Rectal smooth muscle tissue (tissue), 1 donor: ENCODE measurements around the gene LASP1.

Experiments used
- H3K27ac ChIP-seq: one replicate; pipeline ENCODE4 v1.7.0; 2013; ENCODE audit warnings: low read depth, low read length, inconsistent platforms
- H3K27me3 ChIP-seq: one replicate; pipeline ENCODE4 v1.7.0; 2013; ENCODE audit warnings: low read length; ENCODE audit not compliant: control insufficient read depth, insufficient read depth
- H3K36me3 ChIP-seq: one replicate; pipeline ENCODE4 v1.7.0; 2013; ENCODE audit warnings: low read length; ENCODE audit not compliant: control insufficient read depth, insufficient read depth
- H3K4me1 ChIP-seq: one replicate; pipeline ENCODE4 v1.7.0; 2013; ENCODE audit warnings: low read length; ENCODE audit not compliant: control insufficient read depth, insufficient read depth
- H3K4me3 ChIP-seq: one replicate; pipeline ENCODE4 v1.7.0; 2013; ENCODE audit warnings: low read length
- H3K9ac ChIP-seq: one replicate; pipeline ENCODE4 v1.7.0; 2013; ENCODE audit warnings: low read length

LASP1 gene

DNA sequence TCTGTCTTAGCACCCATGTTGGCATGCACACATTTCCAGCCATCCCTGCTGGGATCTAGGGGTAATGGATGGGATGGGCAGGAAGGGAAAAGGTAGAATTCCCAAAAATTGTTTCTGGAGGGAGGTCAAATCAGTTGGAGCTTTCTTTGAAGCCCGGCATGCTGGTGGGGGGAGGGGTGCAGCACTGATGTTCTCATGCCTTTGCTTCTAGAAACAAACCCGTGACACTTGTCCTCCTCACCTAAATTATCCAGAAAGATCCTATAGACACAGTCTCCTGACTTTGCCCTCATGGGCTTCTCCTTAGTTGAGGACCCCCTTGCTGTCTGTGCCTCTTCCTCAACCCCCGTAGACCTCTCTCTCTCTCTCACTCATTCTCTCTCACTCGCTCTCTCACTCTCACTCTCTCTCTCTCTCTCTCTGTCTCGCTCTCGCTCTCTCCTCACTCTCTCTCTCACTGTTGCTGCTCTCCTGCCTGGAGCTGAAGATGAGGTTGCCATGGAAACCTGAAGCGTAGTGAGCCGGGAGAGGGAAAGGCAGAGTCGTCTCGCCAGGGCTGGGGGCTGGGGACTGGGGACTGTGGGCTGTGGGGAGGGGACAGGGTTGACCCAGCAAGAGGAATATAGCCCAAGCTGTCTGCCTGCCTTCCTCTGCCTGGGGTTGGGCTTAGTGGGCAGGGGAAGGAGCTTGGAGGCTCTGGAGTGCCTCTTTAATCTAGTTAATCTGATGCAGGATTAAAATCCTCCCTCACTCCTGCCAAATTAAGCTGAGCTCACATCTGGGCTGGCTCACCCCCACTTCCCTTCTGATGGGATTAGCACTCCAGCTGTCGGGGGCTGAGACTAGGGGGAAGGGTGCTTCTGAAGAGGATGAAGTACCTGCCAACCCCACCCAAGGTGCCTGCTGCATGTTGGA lies 16.1 kb downstream of the LASP1 start:
- Histone ChIP-seq H3K27ac (no peak overlapping the region), H3K27me3 (no peaks in the 10 kb centered on the region), H3K36me3 (peaks cover 16% of the 10 kb centered on the region), H3K9ac (no peak overlapping the region), H3K4me3 (no peak overlapping the region), H3K4me1 (peaks cover 28% of the 10 kb centered on the region)

DNA sequence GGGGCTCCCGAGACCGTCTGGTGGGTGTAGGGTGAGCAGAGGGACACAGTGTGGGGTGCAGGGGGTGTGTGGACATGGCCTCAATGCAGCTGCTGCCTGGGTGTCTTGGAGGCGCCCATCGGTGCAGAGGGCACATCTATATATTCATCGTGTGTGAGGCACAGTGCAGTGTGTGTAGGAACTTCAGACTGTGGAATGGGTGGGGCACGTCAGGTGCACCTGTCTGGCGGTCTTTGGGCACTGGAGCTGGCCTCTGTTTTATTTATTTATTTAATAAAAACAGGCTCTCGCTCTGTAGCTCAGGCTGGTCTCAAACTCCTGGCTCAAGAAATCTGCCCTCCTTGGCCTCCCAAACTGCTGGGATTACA lies 16.8 kb downstream of the LASP1 start:
- H3K4me3 ChIP-seq = no peak overlapping the region
- H3K9ac ChIP-seq = no peak overlapping the region
- no peak overlapping the region for H3K27ac ChIP-seq
- H3K27me3 ChIP-seq = no peaks in the 10 kb centered on the region
- peaks cover 22% of the 10 kb centered on the region for H3K4me1 ChIP-seq
- H3K36me3 ChIP-seq = peaks cover 20% of the 10 kb centered on the region

DNA sequence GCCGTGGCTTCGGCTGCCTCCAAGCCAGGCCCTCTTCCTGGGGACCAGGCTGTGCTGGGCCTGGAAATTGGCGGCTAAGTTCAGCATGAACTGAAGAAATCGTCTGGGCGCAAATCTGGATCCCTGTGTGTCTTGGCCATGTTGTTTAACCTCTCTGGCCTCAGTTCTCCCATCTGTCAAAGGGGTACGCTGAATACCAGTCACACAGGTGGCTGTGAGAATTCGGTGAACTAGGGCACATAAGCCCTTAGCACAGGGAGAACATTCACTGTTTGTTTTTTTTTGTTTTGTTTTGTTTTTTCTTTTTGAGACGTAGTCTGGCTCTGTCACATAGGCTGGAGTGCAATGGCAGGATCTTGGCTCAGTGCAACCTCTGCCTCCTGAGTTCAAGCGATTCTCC lies 19.0 kb downstream of the LASP1 start:
- no peaks in the 10 kb centered on the region for H3K27me3 ChIP-seq
- peaks cover 15% of the 10 kb centered on the region for H3K4me1 ChIP-seq
- no peak overlapping the region for H3K4me3 ChIP-seq
- peaks cover 33% of the 10 kb centered on the region for H3K36me3 ChIP-seq
- H3K9ac ChIP-seq = no peak overlapping the region
- H3K27ac ChIP-seq = no peak overlapping the region

DNA sequence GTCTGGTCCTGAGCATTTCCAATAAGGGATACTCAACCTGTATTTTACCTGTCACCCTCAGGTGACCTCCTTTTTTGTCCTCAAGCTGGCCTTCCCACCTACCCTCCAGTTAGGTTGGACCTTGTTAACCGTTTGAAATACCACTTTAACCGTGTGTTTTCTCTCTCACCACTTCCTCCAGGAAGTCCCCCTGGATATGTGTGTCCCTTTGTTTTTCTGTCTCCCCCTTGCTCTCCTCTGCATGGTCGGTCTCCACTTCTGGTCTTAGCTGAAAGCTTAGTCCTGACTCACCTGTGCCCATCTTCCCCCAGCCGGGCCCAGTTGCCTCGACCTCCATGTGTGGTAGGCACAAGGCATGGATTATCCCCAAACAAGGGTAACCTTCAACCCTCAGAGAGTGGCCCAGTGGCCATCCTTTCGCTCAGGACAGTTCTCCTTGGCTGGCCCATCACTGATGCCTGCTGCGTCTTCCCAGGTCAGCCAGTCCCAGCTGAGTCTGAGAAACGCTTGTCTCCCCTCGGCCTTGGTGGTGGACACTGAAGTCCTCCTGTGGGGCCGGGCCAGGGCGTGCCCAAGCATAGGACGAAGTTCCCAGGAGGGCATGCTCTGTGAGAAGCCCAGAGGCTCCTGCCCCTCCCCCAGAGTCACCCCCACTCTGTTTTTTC lies 20.0 kb downstream of the LASP1 start:
- Histone ChIP-seq H3K9ac (no peak overlapping the region), H3K36me3 (peaks cover 33% of the 10 kb centered on the region), H3K4me1 (peaks cover 15% of the 10 kb centered on the region), H3K4me3 (no peak overlapping the region), H3K27ac (no peak overlapping the region), H3K27me3 (no peaks in the 10 kb centered on the region)

DNA sequence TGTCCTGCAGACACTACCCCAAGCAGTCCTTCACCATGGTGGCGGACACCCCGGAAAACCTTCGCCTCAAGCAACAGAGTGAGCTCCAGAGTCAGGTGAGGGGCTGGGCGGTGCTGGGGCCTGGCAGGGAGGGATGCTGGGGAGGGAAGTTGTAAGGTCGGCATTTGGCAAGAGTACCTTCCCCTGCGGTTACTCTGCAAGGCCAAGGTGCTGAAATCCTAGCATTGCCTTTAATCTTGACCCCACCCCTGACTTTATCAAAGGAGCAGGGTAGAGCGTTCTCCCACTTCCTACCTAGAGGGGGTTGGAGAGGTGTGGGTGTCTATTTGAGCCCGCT lies 20.5 kb downstream of the LASP1 start:
- H3K27me3 ChIP-seq = no peaks in the 10 kb centered on the region
- H3K27ac ChIP-seq = no peak overlapping the region
- H3K4me3 ChIP-seq = no peak overlapping the region
- H3K9ac ChIP-seq = no peak overlapping the region
- H3K36me3 ChIP-seq = peaks cover 33% of the 10 kb centered on the region
- peaks cover 12% of the 10 kb centered on the region for H3K4me1 ChIP-seq

DNA sequence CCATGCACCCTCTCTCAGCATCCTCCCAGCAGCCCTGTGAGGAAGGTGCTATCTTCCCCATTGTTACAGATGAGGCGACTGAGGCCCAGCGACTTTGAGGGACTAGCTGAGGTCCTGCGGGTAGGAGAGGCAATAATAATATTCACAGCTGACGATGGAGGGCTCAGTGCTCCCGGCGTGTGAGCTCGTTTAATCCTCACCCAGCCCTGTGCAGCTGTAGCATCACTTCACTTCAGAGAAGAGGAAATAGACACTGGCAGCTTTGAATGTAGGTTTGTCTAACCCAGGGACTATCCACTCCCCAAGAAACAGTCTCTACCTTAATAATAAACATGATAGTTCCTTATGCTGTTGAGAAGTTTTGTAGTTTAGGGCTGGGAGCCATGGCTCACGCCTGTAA lies 21.6 kb downstream of the LASP1 start:
- peaks cover 34% of the 10 kb centered on the region for H3K36me3 ChIP-seq
- no peak overlapping the region for H3K4me3 ChIP-seq
- no peak overlapping the region for H3K27ac ChIP-seq
- H3K9ac ChIP-seq = no peak overlapping the region
- peaks cover 7% of the 10 kb centered on the region for H3K4me1 ChIP-seq
- no peaks in the 10 kb centered on the region for H3K27me3 ChIP-seq

DNA sequence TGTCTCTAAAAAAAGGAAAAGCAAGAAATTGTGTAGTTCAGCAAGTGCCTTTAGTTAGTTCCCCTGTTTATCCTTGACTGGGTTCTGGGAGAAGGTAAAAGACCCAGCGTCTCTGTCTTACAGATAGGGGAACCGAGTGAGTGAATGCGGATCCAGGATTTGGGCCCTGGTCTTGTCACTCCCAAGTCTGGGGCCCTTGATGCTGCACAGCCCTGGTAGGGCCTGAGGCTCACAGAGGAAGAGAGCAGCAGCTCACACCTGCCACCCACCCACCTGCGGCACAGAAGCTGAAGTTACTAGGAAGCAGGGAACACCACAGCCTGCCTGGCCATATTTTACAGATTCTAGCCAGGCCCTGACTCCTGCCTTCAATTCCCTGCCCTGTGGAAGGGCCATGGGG lies 22.2 kb downstream of the LASP1 start:
- Histone ChIP-seq H3K36me3 (peaks cover 39% of the 10 kb centered on the region), H3K4me1 (peaks cover 13% of the 10 kb centered on the region), H3K27me3 (no peaks in the 10 kb centered on the region), H3K4me3 (no peak overlapping the region), H3K27ac (no peak overlapping the region), H3K9ac (no peak overlapping the region)

DNA sequence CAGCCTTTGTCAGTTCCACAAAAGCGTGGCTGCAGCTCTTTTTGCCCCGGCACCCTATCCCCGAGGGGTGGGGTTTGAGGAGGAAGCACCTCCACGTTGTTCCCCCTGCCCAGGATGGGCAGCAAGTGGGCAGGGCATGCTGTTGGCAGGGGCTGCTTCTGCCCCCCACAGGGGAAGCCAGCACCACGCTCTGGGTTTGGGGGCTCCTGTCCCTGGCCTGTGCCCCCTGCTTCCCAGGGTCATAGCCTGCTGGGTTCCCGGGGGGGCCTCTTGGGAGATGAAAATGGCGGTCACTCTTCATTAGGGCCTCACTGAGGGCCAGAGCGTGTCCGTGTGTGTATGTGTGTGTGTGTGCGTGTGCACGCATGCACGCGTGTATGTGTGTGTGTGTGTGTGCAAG lies 22.8 kb downstream of the LASP1 start:
- H3K36me3 ChIP-seq = peaks cover 39% of the 10 kb centered on the region
- peaks cover 17% of the 10 kb centered on the region for H3K4me1 ChIP-seq
- H3K27ac ChIP-seq = no peak overlapping the region
- no peak overlapping the region for H3K4me3 ChIP-seq
- H3K27me3 ChIP-seq = no peaks in the 10 kb centered on the region
- H3K9ac ChIP-seq = no peak overlapping the region

DNA sequence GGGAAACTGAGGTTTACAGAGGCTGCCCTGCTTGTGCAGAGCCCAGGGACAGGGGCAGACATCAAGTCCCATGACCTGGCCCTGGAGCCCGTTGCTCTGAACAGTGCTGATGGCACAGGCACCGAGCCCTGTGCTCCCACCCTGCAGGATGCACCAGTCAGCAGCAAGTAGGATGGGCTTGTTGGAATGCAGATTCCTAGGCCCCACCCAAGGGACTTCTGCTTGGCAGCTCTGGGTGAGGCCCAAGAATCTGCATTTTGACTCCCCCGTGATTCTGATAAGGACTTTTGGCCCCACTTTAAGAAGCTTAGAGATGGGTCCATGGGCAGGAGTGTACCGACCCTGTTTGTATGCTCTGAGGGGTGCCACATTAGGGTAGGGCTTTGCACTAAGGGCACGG lies 23.3 kb downstream of the LASP1 start:
- peaks cover 17% of the 10 kb centered on the region for H3K4me1 ChIP-seq
- H3K4me3 ChIP-seq = no peak overlapping the region
- H3K9ac ChIP-seq = no peak overlapping the region
- H3K27me3 ChIP-seq = no peaks in the 10 kb centered on the region
- H3K27ac ChIP-seq = no peak overlapping the region
- H3K36me3 ChIP-seq = peaks cover 39% of the 10 kb centered on the region

DNA sequence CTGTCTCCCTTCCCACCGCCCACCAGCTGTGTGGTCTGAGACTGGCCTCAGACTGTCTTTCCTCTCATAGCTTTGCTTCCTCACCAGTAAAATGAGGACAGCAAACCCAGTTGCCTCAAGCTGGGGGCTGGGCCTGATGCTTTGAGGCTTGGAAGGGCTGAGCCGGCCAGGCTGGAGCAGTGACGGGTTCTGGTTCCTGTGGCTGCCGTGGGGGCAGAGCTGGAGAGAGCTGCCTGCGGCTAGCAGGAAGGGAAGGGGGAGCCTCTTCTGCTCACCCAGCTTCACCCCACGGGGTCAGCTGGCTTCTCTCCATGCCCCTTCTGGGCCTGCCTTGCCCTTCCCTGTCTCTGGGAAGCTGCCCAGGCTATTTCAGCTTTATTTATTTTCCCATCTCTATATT lies 23.7 kb downstream of the LASP1 start:
- Histone ChIP-seq H3K4me1 (peaks cover 17% of the 10 kb centered on the region), H3K4me3 (no peak overlapping the region), H3K9ac (no peak overlapping the region), H3K27me3 (no peaks in the 10 kb centered on the region), H3K27ac (no peak overlapping the region), H3K36me3 (peaks cover 41% of the 10 kb centered on the region)

DNA sequence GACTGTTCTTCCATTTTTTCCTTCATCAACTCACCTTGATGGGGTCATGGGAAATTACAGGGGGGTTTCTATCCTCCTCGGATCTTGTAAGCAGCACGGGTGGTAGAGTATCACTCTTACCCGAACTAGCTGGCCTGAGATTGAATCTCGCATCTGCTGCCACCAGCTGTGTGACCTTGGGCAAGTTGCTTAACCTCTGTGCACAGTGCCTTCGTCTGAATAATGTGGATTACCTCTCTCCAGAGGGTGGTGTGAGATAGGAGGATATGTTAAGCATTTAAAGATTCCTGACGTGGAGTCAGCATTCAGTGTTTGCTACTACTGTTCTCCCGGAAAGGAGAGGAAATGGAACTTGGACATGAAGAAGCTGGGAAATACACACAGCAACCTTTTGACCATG lies 24.4 kb downstream of the LASP1 start:
- no peak overlapping the region for H3K9ac ChIP-seq
- H3K27ac ChIP-seq = no peak overlapping the region
- peaks cover 41% of the 10 kb centered on the region for H3K36me3 ChIP-seq
- H3K4me1 ChIP-seq = peaks cover 17% of the 10 kb centered on the region
- H3K4me3 ChIP-seq = no peak overlapping the region
- H3K27me3 ChIP-seq = no peaks in the 10 kb centered on the region

DNA sequence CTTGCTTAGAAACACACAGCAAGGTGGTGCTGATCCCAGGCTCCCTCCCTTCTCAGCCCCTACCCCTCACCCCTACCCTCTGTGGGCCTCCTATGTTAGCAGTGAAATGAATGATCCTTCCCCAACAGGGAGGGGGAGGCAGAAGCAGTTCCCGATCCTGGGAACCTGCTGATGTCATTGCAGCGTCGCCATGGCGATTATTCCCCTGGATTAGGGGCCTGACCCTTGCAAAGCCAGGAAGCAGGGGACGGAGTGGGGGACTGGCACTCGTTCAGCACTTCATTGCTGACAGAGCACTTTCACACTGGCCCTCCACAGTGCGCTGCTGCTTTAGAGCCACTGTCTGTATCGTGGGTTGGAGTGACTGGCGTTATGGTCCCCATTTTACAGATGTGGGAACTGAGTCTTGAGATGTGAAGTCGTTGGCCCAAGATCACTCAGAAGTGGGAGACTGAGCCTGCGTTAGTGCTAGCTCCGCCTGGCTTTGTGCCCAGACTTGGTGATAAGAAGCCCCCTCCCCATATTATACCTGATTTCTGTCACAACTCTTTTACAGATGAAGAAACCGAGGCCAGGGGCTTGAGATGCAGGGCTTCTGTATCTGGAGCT lies 26.6 kb downstream of the LASP1 start:
- H3K27ac ChIP-seq = no peak overlapping the region
- no peak overlapping the region for H3K9ac ChIP-seq
- peaks cover 26% of the 10 kb centered on the region for H3K4me1 ChIP-seq
- H3K27me3 ChIP-seq = no peaks in the 10 kb centered on the region
- peaks cover 31% of the 10 kb centered on the region for H3K36me3 ChIP-seq
- no peak overlapping the region for H3K4me3 ChIP-seq
